HCT116 (cell line): ENCODE data around the gene SULT6B1. TPM values are rescaled to one million over a fixed set of nuclear protein-coding genes. Genes with fewer than 3 reads are reported as not detected.

ENCODE experiments used
- ATAC-seq: fragments of 200-7000 bp; cut with Tn5 transposase; 2 replicates; pipeline ENCODE4 v1.9.1; 2020; ENCODE audit warnings: mild to moderate bottlenecking, moderate library complexity
- BruUV-seq: library from RNA; stranded (reverse); fragments of 400-500 nt; replicated peaks from 2 replicates; lab custom pipeline; 2021; lab: Mats Ljungman, UMichigan
- CTCF ChIA-PET: fragments of 300-600 bp; sonication (Branson Sonifier 250); formaldehyde crosslinking; loops from one replicate; lab custom pipeline; 2021; ENCODE audit warnings: antibody characterized with exemption; lab: Charles Lee
- POLR2A ChIA-PET: fragments of 300-600, 350-600 bp; sonication (Branson Sonifier 250); formaldehyde crosslinking; loops from one replicate; lab custom pipeline; 2021; ENCODE audit warnings: antibody characterized with exemption; lab: Charles Lee
- RAD21 ChIA-PET, 2 experiments: fragments of 300-600 bp; sonication (Branson Sonifier 250); formaldehyde crosslinking; loops; one replicate each; lab custom pipeline; 2023; ENCODE audit warnings: low total read pairs in 2 of 2; ENCODE audit not compliant: uncharacterized antibody in 2 of 2, unreplicated experiment in 2 of 2, low non-redundant PET in 1 of 2; lab: Charles Lee
- DNase-seq: peaks from one replicate; pipeline ENCODE4 v3.0.0-alpha.2; 2010; ENCODE audit warnings: low read depth, low spot score
- H2AFZ ChIP-seq: fragments of 200-600 bp; shearing (Covaris generic), sonication (generic); 2 replicates; pipeline ENCODE4 v1.6.1; 2017; ENCODE audit warnings: low read depth, mixed run types, mixed read lengths, antibody characterized with exemption, low read length; ENCODE audit not compliant: poor library complexity, severe bottlenecking
- H3K27ac ChIP-seq: 2 replicates; pipeline ENCODE4 v1.5.1; 2012; ENCODE audit warnings: low read depth, low read length
- H3K27me3 ChIP-seq: fragments of 200-600 bp; sonication (generic); 2 replicates; pipeline ENCODE4 v1.6.1; 2016; ENCODE audit warnings: mixed run types, low read length, mixed read lengths; ENCODE audit not compliant: insufficient read depth
- H3K36me3 ChIP-seq, 2 experiments: fragments of 200-500 bp in 1 of 2; fragments of 200-600 bp in 1 of 2; sonication (Bioruptor generic) in 1 of 2; sonication (generic) in 1 of 2; 2 replicates each; pipeline versions ENCODE4 v1.5.1 to v1.6.1; 2014 to 2016; ENCODE audit warnings: low read length in 2 of 2, inconsistent platforms in 1 of 2, mixed read lengths in 1 of 2, mixed run types in 1 of 2; ENCODE audit not compliant: insufficient read depth in 2 of 2, control insufficient read depth in 1 of 2
- H3K4me1 ChIP-seq, 2 experiments: fragments of 200-600 bp in 1 of 2; sonication (generic) in 1 of 2; 2 replicates each; pipeline versions ENCODE4 v1.5.1 to v1.6.1; 2012 to 2017; ENCODE audit warnings: low read length in 2 of 2, inconsistent platforms in 1 of 2, mild to moderate bottlenecking in 1 of 2, mixed read lengths in 1 of 2, mixed run types in 1 of 2, moderate library complexity in 1 of 2; ENCODE audit not compliant: insufficient read depth in 2 of 2, control insufficient read depth in 1 of 2
- H3K4me2 ChIP-seq: fragments of 200-600 bp; sonication (generic); 2 replicates; pipeline ENCODE4 v1.6.1; 2017; ENCODE audit warnings: mixed run types, low read length, mixed read lengths
- H3K4me3 ChIP-seq, 2 experiments: fragments of 200-600 bp in 1 of 2; sonication (generic) in 1 of 2; replicated peaks in 1 of 2; 2 replicates each; pipeline ENCODE4 v1.5.1; 2011 to 2016; ENCODE audit warnings: low read length in 2 of 2, control low read depth in 1 of 2, low read depth in 1 of 2, mild to moderate bottlenecking in 1 of 2, mixed read lengths in 1 of 2, mixed run types in 1 of 2
- H3K79me2 ChIP-seq: fragments of 200-600 bp; sonication (generic); 2 replicates; pipeline ENCODE4 v1.6.1; 2017; ENCODE audit warnings: mild to moderate bottlenecking, mixed run types, low read length, moderate library complexity, mixed read lengths; ENCODE audit not compliant: insufficient read depth
- H3K9ac ChIP-seq: fragments of 200-600 bp; sonication (generic); 2 replicates; pipeline ENCODE4 v1.6.1; 2016; ENCODE audit warnings: low read length, mixed read lengths
- H3K9me2 ChIP-seq: fragments of 200-600 bp; sonication (generic), shearing (Covaris generic); 2 replicates; pipeline ENCODE4 v1.6.1; 2017; ENCODE audit warnings: mixed run types, mild to moderate bottlenecking, moderate library complexity; ENCODE audit not compliant: insufficient read depth
- H3K9me3 ChIP-seq, 2 experiments: fragments of 200-500 bp in 1 of 2; fragments of 200-600 bp in 1 of 2; sonication (Bioruptor generic) in 1 of 2; sonication (generic) in 1 of 2; 2 replicates each; pipeline ENCODE4 v1.6.1; 2014 to 2017; ENCODE audit warnings: low read length in 2 of 2, mixed read lengths in 2 of 2, inconsistent platforms in 1 of 2, low read depth in 1 of 2, mild to moderate bottlenecking in 1 of 2, mixed run types in 1 of 2, moderate library complexity in 1 of 2; ENCODE audit not compliant: control insufficient read depth in 1 of 2, insufficient read depth in 1 of 2
- H4K20me1 ChIP-seq: fragments of 200-600 bp; sonication (generic), shearing (Covaris generic); 2 replicates; pipeline ENCODE4 v1.6.1; 2017; ENCODE audit warnings: mixed run types, mild to moderate bottlenecking, moderate library complexity; ENCODE audit not compliant: insufficient read depth
- CBX3 ChIP-seq: IDR thresholded peaks from 2 replicates; pipeline ENCODE4 v1.6.1; 2012; ENCODE audit warnings: low read depth
- CTCF ChIP-seq, 3 experiments: fragments of 200-600 bp in 1 of 3; sonication (generic) in 1 of 3; IDR thresholded peaks in 2 of 3; conservative IDR thresholded peaks in 1 of 3; 2 replicates each; pipeline ENCODE4 v1.5.1; 2012 to 2017; ENCODE audit warnings: low read depth in 2 of 3, low read length in 2 of 3, antibody characterized with exemption in 1 of 3, borderline replicate concordance in 1 of 3, control low read depth in 1 of 3, mild to moderate bottlenecking in 1 of 3, mixed read lengths in 1 of 3, mixed run types in 1 of 3, moderate library complexity in 1 of 3; ENCODE audit not compliant: insufficient read depth in 1 of 3
- EGR1 ChIP-seq: IDR thresholded peaks from 2 replicates; pipeline ENCODE4 v1.6.1; 2012; ENCODE audit warnings: low read depth
- EZH2 ChIP-seq: fragments of 200-600 bp; sonication (generic); IDR thresholded peaks from 2 replicates; pipeline ENCODE4 v1.6.1; 2017; ENCODE audit warnings: antibody characterized with exemption, mixed run types
- POLR2A ChIP-seq: IDR thresholded peaks from 2 replicates; pipeline ENCODE4 v1.7.0; 2011; ENCODE audit warnings: borderline replicate concordance; ENCODE audit not compliant: insufficient read depth, insufficient read length; ENCODE audit errors: extremely low read depth
- REST ChIP-seq: IDR thresholded peaks from 2 replicates; pipeline ENCODE4 v1.6.1; 2012; ENCODE audit warnings: low read depth
- TCF7L2 ChIP-seq: IDR thresholded peaks from 2 replicates; pipeline ENCODE4 v1.7.0; 2011; ENCODE audit warnings: borderline replicate concordance, inconsistent platforms; ENCODE audit not compliant: insufficient read depth, insufficient read length; ENCODE audit errors: extremely low read depth
- intact Hi-C: fragments of 100-400 bp; cut with micrococcal nuclease; formaldehyde crosslinking; loops from 2 replicates; pipeline ENCODE4 v1.10.0; 2022
- total RNA-seq: library from RNA; stranded (reverse); gene quantifications from one replicate; pipeline ENCODE4 v1.2.1, GENCODE V29; 2021; ENCODE audit not compliant: unreplicated experiment

The SULT6B1 gene
- total RNA-seq, 1 experiment from 2014 or later, result not detected

- DNase-seq, result no peak
- intact Hi-C loops, result no loop called here
- ChIA-PET RAD21 (no interaction called here), CTCF (no interaction called here), POLR2A (no interaction called here)
- Histone ChIP-seq H3K9ac (no peak overlapping the region), H4K20me1 (no peaks in the 10 kb centered on the region), H2AFZ (no peak overlapping the region), H3K9me2 (no peaks in the 10 kb centered on the region), H3K79me2 (no peaks in the 10 kb centered on the region), H3K27ac (no peak overlapping the region), H3K27me3 (no peaks in the 10 kb centered on the region), H3K9me3 (no peaks in the 10 kb centered on the region), H3K36me3 (no peaks in the 10 kb centered on the region), H3K4me1 (no peaks in the 10 kb centered on the region), H3K4me3 (no peak overlapping the region), H3K4me2 (no peak overlapping the region)
- ATAC-seq, result no peak
- no TSS peak for BruUV-seq
- no peak for TF ChIP-seq TCF7L2
- no peak for TF ChIP-seq CBX3
- no peak for TF ChIP-seq EGR1
- TF ChIP-seq CTCF (IDR thresholded peaks at IDR 0.05 in 2 of 3, conservative IDR thresholded peaks at IDR 0.05 in 1 of 3; ENCODE audit: borderline replicate concordance in 1 of 3, insufficient read depth in 1 of 3, low read depth in 2 of 3, low read length in 2 of 3), result no peak
- TF ChIP-seq EZH2, result no peak
- TF ChIP-seq REST, result no peak
- TF ChIP-seq POLR2A, result no peak
Observed at GRCh38 chr2:37181726-37182684, 6.5 kb downstream of the SULT6B1 start.
